ENCODE measurements around the gene CRELD2. TPM values are rescaled to one million over a fixed set of nuclear protein-coding genes. Genes with fewer than 3 reads are reported as not detected.

Gene CRELD2
- total and polyA plus RNA-seq, 2 of the 13 experiments (the other 11 are each of a cell fraction or from before 2014, with no cell fraction given): 17.2 to 44.7 TPM

DNA sequence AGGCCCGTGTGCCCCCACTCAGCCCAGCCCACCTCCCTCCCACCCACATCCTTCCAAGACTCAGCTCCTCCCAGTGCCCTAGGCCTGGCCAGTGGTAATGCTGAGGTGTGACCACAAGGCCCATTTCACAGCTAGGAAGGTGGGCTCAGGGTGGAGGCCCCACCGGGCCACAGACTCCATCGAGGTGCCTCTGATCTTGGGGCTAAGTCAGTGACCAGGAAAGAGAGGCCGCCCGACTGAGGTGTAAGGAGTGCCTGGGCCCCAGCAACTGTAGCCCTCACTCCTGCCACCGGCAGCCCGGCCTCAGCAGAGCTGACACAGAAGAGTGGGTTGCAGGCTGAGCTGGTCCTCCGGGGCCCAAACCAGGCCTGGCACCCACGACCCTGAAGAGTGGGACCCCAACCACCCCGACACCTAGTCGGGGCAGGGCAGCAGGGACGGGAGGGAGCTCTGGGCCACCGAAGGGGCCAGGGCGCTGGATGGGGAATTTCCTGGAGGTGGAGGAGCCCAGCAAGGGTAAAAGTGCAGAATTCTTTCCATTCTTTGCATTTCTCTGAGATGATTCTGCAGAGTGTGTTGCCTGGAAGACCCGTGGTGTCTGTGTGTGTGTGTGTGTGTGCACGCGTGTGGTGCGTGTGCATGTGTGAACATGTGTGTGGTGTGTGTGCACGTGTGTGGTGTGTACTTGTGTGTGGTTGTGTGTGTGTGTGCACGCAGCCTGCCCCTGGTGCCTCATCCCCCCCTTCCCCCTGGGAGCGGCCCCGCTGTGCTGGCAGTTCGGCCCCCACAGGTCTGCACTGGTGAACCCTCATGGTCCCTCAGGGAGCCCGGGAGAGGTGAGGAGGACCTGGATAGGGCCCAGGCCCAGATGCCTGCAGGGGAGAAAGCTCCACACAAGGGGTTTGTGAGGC is 33.8 kb downstream of the CRELD2 start (continued):
- TF ChIP-seq, protein P1, sequence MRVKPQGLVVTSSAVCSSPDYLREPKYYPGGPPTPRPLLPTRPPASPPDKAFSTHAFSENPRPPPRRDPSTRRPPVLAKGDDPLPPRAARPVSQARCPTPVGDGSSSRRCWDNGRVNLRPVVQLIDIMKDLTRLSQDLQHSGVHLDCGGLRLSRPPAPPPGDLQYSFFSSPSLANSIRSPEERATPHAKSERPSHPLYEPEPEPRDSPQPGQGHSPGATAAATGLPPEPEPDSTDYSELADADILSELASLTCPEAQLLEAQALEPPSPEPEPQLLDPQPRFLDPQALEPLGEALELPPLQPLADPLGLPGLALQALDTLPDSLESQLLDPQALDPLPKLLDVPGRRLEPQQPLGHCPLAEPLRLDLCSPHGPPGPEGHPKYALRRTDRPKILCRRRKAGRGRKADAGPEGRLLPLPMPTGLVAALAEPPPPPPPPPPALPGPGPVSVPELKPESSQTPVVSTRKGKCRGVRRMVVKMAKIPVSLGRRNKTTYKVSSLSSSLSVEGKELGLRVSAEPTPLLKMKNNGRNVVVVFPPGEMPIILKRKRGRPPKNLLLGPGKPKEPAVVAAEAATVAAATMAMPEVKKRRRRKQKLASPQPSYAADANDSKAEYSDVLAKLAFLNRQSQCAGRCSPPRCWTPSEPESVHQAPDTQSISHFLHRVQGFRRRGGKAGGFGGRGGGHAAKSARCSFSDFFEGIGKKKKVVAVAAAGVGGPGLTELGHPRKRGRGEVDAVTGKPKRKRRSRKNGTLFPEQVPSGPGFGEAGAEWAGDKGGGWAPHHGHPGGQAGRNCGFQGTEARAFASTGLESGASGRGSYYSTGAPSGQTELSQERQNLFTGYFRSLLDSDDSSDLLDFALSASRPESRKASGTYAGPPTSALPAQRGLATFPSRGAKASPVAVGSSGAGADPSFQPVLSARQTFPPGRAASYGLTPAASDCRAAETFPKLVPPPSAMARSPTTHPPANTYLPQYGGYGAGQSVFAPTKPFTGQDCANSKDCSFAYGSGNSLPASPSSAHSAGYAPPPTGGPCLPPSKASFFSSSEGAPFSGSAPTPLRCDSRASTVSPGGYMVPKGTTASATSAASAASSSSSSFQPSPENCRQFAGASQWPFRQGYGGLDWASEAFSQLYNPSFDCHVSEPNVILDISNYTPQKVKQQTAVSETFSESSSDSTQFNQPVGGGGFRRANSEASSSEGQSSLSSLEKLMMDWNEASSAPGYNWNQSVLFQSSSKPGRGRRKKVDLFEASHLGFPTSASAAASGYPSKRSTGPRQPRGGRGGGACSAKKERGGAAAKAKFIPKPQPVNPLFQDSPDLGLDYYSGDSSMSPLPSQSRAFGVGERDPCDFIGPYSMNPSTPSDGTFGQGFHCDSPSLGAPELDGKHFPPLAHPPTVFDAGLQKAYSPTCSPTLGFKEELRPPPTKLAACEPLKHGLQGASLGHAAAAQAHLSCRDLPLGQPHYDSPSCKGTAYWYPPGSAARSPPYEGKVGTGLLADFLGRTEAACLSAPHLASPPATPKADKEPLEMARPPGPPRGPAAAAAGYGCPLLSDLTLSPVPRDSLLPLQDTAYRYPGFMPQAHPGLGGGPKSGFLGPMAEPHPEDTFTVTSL (CRISPR knock-in tag; IDR thresholded peaks at IDR 0.05; ENCODE audit: borderline replicate concordance): no peak
- TF ChIP-seq RXRA (CRISPR knock-in tag; IDR thresholded peaks at IDR 0.05): no peak; the same call in 1 of the 2 replicates
- no peak; the same call in 1 of the 2 replicates for TF ChIP-seq SNAI1 (CRISPR knock-in tag; IDR thresholded peaks at IDR 0.05; ENCODE audit: borderline replicate concordance)
- TF ChIP-seq ZNF720 (CRISPR knock-in tag; IDR thresholded peaks at IDR 0.05): no peak
- TF ChIP-seq, protein P2, sequence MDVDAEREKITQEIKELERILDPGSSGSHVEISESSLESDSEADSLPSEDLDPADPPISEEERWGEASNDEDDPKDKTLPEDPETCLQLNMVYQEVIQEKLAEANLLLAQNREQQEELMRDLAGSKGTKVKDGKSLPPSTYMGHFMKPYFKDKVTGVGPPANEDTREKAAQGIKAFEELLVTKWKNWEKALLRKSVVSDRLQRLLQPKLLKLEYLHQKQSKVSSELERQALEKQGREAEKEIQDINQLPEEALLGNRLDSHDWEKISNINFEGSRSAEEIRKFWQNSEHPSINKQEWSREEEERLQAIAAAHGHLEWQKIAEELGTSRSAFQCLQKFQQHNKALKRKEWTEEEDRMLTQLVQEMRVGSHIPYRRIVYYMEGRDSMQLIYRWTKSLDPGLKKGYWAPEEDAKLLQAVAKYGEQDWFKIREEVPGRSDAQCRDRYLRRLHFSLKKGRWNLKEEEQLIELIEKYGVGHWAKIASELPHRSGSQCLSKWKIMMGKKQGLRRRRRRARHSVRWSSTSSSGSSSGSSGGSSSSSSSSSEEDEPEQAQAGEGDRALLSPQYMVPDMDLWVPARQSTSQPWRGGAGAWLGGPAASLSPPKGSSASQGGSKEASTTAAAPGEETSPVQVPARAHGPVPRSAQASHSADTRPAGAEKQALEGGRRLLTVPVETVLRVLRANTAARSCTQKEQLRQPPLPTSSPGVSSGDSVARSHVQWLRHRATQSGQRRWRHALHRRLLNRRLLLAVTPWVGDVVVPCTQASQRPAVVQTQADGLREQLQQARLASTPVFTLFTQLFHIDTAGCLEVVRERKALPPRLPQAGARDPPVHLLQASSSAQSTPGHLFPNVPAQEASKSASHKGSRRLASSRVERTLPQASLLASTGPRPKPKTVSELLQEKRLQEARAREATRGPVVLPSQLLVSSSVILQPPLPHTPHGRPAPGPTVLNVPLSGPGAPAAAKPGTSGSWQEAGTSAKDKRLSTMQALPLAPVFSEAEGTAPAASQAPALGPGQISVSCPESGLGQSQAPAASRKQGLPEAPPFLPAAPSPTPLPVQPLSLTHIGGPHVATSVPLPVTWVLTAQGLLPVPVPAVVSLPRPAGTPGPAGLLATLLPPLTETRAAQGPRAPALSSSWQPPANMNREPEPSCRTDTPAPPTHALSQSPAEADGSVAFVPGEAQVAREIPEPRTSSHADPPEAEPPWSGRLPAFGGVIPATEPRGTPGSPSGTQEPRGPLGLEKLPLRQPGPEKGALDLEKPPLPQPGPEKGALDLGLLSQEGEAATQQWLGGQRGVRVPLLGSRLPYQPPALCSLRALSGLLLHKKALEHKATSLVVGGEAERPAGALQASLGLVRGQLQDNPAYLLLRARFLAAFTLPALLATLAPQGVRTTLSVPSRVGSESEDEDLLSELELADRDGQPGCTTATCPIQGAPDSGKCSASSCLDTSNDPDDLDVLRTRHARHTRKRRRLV (CRISPR knock-in tag; IDR thresholded peaks at IDR 0.05): 0 out of 2 replicates have a peak, but pooled peaks have one; percentile 65
- TF ChIP-seq ZFP36L2 (CRISPR knock-in tag; IDR thresholded peaks at IDR 0.05): no peak
- peak; percentile 37 for TF ChIP-seq TBL1XR1 (IDR thresholded peaks at IDR 0.05; ENCODE audit: borderline replicate concordance, low read length, partially characterized antibody)
- TF ChIP-seq CREB1 (IDR thresholded peaks at IDR 0.05): no peak; the same call in 1 of the 2 replicates
- no peak for TF ChIP-seq CREB1 (CRISPR knock-in tag; IDR thresholded peaks at IDR 0.05)
- peak; percentile 29; the same call in 1 of the 2 replicates for TF ChIP-seq HDAC2 (CRISPR knock-in tag; IDR thresholded peaks at IDR 0.05)
- TF ChIP-seq SP4 (CRISPR knock-in tag; IDR thresholded peaks at IDR 0.05): no peak
- TF ChIP-seq ZNF558 (CRISPR knock-in tag; IDR thresholded peaks at IDR 0.05; ENCODE audit: borderline replicate concordance): 0 out of 2 replicates have a peak, but pooled peaks have one; percentile 61
- TF ChIP-seq ZNF260 (CRISPR knock-in tag; IDR thresholded peaks at IDR 0.05; ENCODE audit: borderline replicate concordance, low read depth): no peak
- TF ChIP-seq ZNF3 (CRISPR knock-in tag; IDR thresholded peaks at IDR 0.05): no peak
- TF ChIP-seq, protein P3, sequence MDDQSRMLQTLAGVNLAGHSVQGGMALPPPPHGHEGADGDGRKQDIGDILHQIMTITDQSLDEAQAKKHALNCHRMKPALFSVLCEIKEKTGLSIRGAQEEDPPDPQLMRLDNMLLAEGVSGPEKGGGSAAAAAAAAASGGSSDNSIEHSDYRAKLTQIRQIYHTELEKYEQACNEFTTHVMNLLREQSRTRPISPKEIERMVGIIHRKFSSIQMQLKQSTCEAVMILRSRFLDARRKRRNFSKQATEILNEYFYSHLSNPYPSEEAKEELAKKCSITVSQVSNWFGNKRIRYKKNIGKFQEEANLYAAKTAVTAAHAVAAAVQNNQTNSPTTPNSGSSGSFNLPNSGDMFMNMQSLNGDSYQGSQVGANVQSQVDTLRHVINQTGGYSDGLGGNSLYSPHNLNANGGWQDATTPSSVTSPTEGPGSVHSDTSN (CRISPR knock-in tag; IDR thresholded peaks at IDR 0.05; ENCODE audit: borderline replicate concordance): no peak
- TF ChIP-seq, protein P4, sequence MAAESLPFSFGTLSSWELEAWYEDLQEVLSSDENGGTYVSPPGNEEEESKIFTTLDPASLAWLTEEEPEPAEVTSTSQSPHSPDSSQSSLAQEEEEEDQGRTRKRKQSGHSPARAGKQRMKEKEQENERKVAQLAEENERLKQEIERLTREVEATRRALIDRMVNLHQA (CRISPR knock-in tag; IDR thresholded peaks at IDR 0.05): no peak
- no peak for TF ChIP-seq CENPT (CRISPR knock-in tag; IDR thresholded peaks at IDR 0.05; ENCODE audit: low read depth)

Measured in HepG2 (cell line).